GM19099 (cell line): ENCODE data around the gene ACKR2.

Experiments used
- POLR2A ChIP-seq: IDR thresholded peaks from 3 replicates; pipeline ENCODE4 v1.6.1; 2011; ENCODE audit warnings: low read depth; ENCODE audit not compliant: insufficient read length; ENCODE audit errors: extremely low read depth

The ACKR2 gene, protein sequence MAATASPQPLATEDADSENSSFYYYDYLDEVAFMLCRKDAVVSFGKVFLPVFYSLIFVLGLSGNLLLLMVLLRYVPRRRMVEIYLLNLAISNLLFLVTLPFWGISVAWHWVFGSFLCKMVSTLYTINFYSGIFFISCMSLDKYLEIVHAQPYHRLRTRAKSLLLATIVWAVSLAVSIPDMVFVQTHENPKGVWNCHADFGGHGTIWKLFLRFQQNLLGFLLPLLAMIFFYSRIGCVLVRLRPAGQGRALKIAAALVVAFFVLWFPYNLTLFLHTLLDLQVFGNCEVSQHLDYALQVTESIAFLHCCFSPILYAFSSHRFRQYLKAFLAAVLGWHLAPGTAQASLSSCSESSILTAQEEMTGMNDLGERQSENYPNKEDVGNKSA

GRCh38 chr3:42809202-42809601, at the start of gene ACKR2:
TSS of gene ACKR2 (plus strand) at chr3:42809445. CDS start at chr3:42864503, 55,058 bp downstream.
- TF ChIP-seq POLR2A, result no peak

DNA sequence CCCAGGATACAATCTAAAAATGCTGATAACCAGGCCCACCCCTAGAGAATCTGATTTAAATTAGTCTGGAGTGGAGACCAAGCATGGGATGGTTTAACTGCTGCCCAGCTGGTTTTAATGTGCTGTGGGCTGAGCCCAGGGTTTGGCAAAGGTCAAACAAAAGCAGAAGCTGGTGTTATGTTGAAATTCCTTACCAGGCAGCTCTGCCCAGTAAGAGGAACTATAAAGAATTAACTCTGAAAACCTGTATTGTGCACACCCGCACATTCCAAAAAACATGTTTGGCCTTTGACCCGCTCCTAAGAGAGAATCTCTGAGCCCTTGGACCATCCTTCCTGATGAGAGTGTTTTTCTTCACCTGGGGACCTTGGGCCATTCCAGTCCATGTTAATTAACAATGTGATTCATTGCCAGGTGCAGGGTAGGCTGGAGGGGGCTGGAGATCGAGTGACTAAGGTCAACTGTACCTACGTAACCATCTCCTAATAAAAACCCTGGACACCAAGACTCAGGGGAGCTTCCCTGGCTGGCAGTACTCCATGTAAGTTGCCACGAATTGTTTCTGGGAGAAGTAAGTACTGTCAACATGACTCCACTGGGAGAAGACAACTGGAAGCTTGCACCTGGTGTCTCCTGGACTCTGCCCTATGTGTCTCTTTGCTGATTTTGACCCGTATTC, 47.1 kb upstream of the ACKR2 start:
- no peak for TF ChIP-seq POLR2A

DNA sequence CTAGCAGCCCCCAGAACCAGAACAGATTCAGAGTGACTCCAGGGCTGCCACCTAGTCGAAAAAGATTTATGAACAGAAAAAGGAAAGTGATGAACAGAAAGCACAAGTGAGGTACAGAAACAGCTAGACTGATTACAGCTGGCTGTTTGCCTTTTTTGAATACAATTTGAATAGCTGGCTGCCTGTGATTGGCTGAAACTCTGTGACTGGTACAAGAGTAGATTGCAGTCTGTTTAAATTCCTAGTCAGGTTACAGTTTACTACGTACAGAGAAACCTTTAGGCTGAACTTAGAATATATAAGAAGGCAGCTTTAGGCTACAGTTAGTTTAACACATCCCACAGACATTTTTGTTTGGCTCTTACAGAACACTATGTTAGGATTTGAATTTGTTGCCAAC, 46.2 kb upstream of the ACKR2 start:
- TF ChIP-seq POLR2A, result no peak

GRCh38 chr3:42764115-42764514, 45.1 kb upstream of the ACKR2 start:
- TF ChIP-seq POLR2A, result no peak

DNA sequence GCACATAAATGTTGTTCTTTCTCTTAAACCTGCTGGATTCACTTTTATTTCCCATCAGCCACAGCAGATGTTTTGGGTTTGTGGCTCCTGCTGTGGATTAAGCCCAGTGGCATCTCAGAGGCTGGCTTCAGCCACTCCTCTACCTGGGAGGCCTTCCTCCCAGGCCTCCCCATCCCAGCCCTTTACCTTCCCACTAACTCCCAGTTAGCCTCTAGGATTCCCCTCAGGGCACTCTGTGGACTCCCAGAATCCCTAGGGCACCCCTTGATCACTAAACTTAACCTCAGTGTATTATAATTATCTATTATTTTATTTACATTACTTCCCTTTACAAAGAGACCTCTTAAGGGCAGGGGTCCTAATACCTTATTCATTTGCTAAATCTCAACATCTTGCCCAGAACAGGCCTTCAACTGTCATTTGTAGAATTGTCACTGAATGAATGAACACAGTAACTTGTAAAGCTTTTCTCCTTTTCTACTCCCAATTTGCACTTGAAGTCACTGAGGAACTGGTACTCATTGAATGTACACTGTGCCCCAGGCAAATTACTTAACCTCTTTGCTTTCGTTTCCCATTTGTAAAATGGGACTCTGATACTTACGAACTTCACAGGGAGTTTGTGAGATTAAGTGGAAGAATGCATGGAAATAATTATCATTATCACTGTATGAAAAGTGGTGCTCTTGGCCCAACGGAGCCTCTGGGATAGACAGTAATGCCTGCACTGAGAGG, 44.5 kb upstream of the ACKR2 start:
- no peak for TF ChIP-seq POLR2A

- no peak for TF ChIP-seq POLR2A
Measured at GRCh38 chr3:42769477-42770131, 39.6 kb upstream of the ACKR2 start.

- TF ChIP-seq POLR2A, result no peak
Measured at GRCh38 chr3:42771271-42771670, 38.0 kb upstream of the ACKR2 start.

DNA sequence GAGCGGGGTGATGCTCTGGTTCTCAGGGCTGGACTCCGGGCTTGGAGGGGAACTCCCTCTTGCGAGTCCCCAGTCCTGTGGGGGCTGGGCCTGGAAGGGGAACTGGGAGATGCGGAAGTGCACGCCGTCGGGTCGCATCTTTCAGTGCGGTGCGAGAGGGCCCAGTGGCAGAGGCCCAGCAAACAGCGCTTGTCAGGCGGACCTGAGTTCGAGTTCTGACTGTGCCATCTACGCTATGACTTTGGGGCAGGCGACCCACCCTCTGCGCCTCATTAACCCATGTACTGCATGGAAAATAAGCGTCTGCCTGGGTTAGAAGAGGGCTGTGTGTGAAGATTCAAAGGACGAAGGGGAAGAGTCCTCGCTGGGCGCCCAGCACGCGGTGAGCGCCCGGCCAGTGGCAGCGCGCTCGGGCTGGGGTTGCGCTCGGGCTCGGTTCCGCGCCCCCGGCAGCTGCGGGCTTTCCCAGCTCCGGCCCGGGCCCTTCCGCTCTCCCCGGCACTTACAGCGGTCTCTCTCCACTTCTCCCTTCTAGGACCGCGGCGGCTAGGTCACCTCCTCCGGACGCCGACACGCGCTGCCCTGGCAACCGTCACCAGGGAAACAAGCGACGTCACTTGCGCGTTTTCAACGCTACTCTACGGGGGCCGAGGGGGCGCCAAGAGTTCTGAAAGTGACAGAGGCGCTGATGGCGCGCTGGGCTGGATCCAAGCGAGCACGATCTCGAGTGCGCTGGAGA, 36.4 kb upstream of the ACKR2 start, which contains the start of gene CCDC13:
TSS of gene CCDC13 (minus strand) at position 584 of the 739 bp plus-strand sequence. CDS start 14,908 bp downstream, outside the sequence.
- TF ChIP-seq POLR2A, result peak; percentile 78

- no peak for TF ChIP-seq POLR2A
Measured at GRCh38 chr3:42773409-42773751, 35.9 kb upstream of the ACKR2 start.

- no peak for TF ChIP-seq POLR2A
Measured at GRCh38 chr3:42778644-42779043, 30.6 kb upstream of the ACKR2 start.

GRCh38 chr3:42780398-42780797, 28.8 kb upstream of the ACKR2 start:
- no peak for TF ChIP-seq POLR2A

- no peak for TF ChIP-seq POLR2A
Measured at GRCh38 chr3:42780892-42781700, 28.1 kb upstream of the ACKR2 start.

DNA sequence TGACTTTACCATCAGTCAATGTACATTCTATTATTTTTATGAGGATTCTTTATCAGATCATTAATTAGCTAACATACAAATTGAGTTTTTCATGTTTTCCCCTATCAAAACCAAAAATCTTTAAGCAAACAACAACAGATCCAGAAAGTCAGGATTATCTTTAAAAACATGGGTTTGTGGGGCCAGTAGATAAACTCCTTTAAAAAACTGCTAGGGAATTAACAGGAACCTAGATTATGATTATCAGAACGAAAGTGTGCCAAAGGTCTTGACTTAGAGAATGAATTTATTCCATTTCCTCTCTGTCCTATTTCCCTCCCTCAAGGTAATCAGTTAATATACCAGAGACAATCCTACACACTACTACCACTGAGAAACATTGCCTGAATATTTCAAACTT, 23.0 kb upstream of the ACKR2 start:
- TF ChIP-seq POLR2A, result no peak

DNA sequence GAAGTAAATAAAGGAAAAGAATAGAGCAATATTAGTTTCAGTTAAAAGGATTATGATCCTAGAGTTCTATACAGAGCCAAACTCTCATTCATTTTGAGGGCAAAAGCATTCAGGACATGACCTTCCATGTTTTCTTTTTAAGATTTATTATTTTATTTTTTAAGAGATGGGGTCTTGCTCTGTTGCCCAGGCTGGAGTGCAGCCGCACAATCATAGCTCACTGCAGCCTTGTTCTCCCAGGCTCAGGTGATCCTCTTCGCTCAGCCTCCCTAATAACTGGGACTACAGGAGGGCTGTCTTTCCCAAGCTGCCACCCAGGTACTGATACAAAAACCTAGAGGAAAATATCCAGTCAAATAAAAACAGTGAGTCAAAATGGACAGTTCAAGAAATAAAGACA, 22.6 kb upstream of the ACKR2 start:
- no peak for TF ChIP-seq POLR2A

DNA sequence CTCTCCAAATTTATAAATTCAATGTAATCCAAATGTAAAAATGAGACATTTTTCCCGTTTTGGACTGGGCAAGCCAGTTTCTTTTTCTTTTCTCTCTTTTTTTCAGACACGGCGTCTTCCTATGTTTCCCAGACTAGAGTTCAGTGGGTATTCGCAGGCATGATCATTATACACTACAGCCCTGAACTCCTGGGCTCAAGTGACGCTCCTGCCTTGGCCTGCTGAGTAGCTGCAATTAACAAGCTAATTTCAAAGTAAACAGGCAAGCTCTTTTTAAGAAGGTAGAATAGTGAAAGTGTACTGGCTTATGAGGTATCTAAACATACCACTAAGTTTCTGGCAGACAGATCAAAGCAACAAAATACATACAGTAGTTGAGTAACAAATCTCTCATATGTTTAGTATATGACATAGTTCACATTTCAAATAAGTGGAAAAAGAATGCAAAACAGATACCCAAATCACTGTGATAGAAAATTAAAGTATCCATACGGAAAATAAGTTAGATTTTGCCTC, 18.5 kb upstream of the ACKR2 start:
- TF ChIP-seq POLR2A, result no peak
